H1 (cell line): Measurements from ENCODE around the gene ARRB1. TPM values are rescaled to one million over a fixed set of nuclear protein-coding genes. Genes with fewer than 3 reads are reported as not detected.

Experiments used
- E2F6 ChIP-seq: IDR thresholded peaks from 2 replicates; pipeline ENCODE4 v1.6.1; 2012; ENCODE audit warnings: inconsistent platforms
- TCF12 ChIP-seq: IDR thresholded peaks from 2 replicates; pipeline ENCODE4 v1.6.1; 2011; ENCODE audit warnings: low read depth, mild to moderate bottlenecking, low read length
- polyA plus RNA-seq, 7 experiments: library from polyadenylated mRNA; depleted of rRNA in 3 of 7; stranded (reverse) in 5 of 7; unstranded in 2 of 7; fragments of >200 nt in 5 of 7; fragments of 200-250 nt in 2 of 7; gene quantifications; 1 replicate in 5 of 7; 2 replicates in 1 of 7; 4 replicates in 1 of 7; pipeline versions ENCODE4 v1.2.1 to v1.2.3, GENCODE V29; 2011 to 2013; ENCODE audit warnings: missing spikeins in 2 of 7, mixed read lengths in 2 of 7
- total RNA-seq: library from RNA; stranded (reverse); fragmentation: NEBNext Ultra II Directional; extraction: Animal tissue kit (Norgen Biotek cat#: 25700); gene quantifications from 2 replicates; pipeline ENCODE4 v1.2.1, GENCODE V29; 2021

The ARRB1 gene
- total and polyA plus RNA-seq, 2 of the 8 experiments (the other 6 are each of a cell fraction or from before 2014, with no cell fraction given) = 9.4 to 31.8 TPM

- TF ChIP-seq E2F6 (no peak), TCF12 (no peak)
- TF ChIP-seq, all 59 proteins: peak for 0
Measured at GRCh38 chr11:75242722-75243600, 108.5 kb downstream of the ARRB1 start (continued).
